Kidney (tissue), 14 donors: Measurements from ENCODE around the gene MST1. TPM values are rescaled to one million over a fixed set of nuclear protein-coding genes. Genes with fewer than 3 reads are reported as not detected.

Source experiments
- DNase-seq, 5 donors: peaks; one replicate each; pipeline ENCODE4 v3.0.0-alpha.2; 2013 to 2020
- FAIRE-seq: peaks from 2 replicates; lab custom pipeline; 2012; peaks lifted over from hg19 to GRCh38; lab: Jason Lieb, UNC
- H3K27ac ChIP-seq, 2 donors: one replicate each; pipeline ENCODE4 v1.7.0; 2013; ENCODE audit warnings: low read depth in 2 of 2, low read length in 2 of 2, inconsistent platforms in 1 of 2
- H3K27me3 ChIP-seq: one replicate; pipeline ENCODE4 v1.7.1; 2013; ENCODE audit warnings: low read length, inconsistent platforms; ENCODE audit not compliant: control insufficient read depth, insufficient read depth
- H3K36me3 ChIP-seq, 3 donors: one replicate each; pipeline versions ENCODE4 v1.7.0 to v1.7.1; 2013; ENCODE audit warnings: low read length in 3 of 3, control low read depth in 1 of 3, inconsistent platforms in 1 of 3; ENCODE audit not compliant: insufficient read depth in 3 of 3, control insufficient read depth in 2 of 3
- H3K4me1 ChIP-seq, 3 donors: one replicate each; pipeline versions ENCODE4 v1.7.0 to v1.7.1; 2013; ENCODE audit warnings: low read length in 3 of 3, inconsistent platforms in 1 of 3, low read depth in 1 of 3; ENCODE audit not compliant: control insufficient read depth in 2 of 3, insufficient read depth in 2 of 3
- H3K4me3 ChIP-seq, 3 donors: one replicate each; pipeline versions ENCODE4 v1.7.0 to v1.8.1; 2013; ENCODE audit warnings: low read length in 3 of 3, control low read depth in 1 of 3, inconsistent platforms in 1 of 3
- H3K9ac ChIP-seq, 3 donors: one replicate each; pipeline versions ENCODE4 v1.7.0 to v1.7.1; 2013; ENCODE audit warnings: low read length in 3 of 3, control low read depth in 1 of 3, inconsistent platforms in 1 of 3
- H3K9me3 ChIP-seq, 3 donors: one replicate each; pipeline versions ENCODE4 v1.7.0 to v1.7.1; 2013; ENCODE audit warnings: low read length in 3 of 3, control low read depth in 1 of 3, inconsistent platforms in 1 of 3; ENCODE audit not compliant: control insufficient read depth in 2 of 3, insufficient read depth in 1 of 3
- intact Hi-C: fragments of 100-400 bp; cut with DNase I; formaldehyde crosslinking; loops from one replicate; pipeline ENCODE4 v1.11.1; 2022
- polyA plus RNA-seq: library from polyadenylated mRNA; stranded (reverse); fragments of 350-450 nt; fragmentation: Illumina TruSeq; extraction: RNeasy Lipid Tissue Mini Kit (QIAGEN cat#74804); gene quantifications from one replicate; pipeline ENCODE4 v1.2.3, GENCODE V29; 2014; ENCODE audit warnings: low read depth, low replicate concordance; ENCODE audit not compliant: insufficient read depth
- total RNA-seq: library from RNA; stranded (reverse); fragmentation: NEBNext Ultra II Directional; extraction: Animal tissue kit (Norgen Biotek cat#: 25700); gene quantifications from one replicate; pipeline ENCODE4 v1.2.1, GENCODE V29; 2021
- TF ChIP-seq, protein P1 (sequence below): IDR thresholded peaks from 3 replicates; pipeline ENCODE4 v1.5.1; 2012; ENCODE audit warnings: mild to moderate bottlenecking, moderate library complexity, borderline replicate concordance; ENCODE audit not compliant: insufficient read depth; ENCODE audit errors: extremely low read depth
- donor health status: control.
- donor health status: control.
- donor health status: control.
- donor health status: control.
- donor health status: control.
- donor health status: DM: yes; HTN: yes; CAD: no.
- donor health status: Normal renal cell carcinoma (clear cell type).

MST1 gene
- total and polyA plus RNA-seq, 2 donors from 2014 or later, result 77.3 to 152 TPM

DNA sequence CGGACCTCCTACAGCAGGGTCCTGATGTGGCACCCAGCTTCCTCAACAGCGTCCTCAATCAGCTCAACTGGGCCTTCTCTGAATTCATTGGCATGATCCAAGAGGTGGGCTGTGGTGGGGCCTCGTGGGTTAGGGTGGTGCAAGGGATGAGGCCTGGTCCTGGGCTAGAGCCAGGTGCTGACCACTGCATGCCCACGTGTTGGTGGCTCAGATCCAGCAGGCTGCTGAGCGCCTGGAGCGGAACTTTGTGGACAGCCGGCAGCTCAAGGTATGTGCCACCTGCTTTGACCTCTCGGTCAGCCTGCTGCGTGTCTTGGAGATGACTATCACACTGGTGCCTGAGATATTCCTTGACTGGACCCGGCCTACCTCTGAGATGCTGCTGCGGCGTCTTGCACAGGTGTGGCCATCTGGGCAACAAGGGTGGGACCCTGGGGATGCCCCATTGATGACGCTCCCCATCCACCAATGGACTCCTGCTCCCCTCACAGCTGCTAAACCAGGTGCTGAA is 26.4 kb upstream of the MST1 start:
- Histone ChIP-seq H3K27ac (no peak overlapping the region), H3K27me3 (no peaks in the 10 kb centered on the region), H3K4me1 (peaks cover 0 to 9% (median 0%) of the 10 kb centered on the region in 3 donors), H3K9ac (no peak overlapping the region), H3K36me3 (peaks cover 0 to 13% (median 0%) of the 10 kb centered on the region in 3 donors), H3K4me3 (no peak overlapping the region), H3K9me3 (no peaks in the 10 kb centered on the region)
- DNase-seq (peak in 2 of 5 donors; percentile 37 to 64), FAIRE-seq (no peak)
- TF ChIP-seq, protein P1, sequence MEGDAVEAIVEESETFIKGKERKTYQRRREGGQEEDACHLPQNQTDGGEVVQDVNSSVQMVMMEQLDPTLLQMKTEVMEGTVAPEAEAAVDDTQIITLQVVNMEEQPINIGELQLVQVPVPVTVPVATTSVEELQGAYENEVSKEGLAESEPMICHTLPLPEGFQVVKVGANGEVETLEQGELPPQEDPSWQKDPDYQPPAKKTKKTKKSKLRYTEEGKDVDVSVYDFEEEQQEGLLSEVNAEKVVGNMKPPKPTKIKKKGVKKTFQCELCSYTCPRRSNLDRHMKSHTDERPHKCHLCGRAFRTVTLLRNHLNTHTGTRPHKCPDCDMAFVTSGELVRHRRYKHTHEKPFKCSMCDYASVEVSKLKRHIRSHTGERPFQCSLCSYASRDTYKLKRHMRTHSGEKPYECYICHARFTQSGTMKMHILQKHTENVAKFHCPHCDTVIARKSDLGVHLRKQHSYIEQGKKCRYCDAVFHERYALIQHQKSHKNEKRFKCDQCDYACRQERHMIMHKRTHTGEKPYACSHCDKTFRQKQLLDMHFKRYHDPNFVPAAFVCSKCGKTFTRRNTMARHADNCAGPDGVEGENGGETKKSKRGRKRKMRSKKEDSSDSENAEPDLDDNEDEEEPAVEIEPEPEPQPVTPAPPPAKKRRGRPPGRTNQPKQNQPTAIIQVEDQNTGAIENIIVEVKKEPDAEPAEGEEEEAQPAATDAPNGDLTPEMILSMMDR, result no peak
- intact Hi-C loops, result no loop called here

DNA sequence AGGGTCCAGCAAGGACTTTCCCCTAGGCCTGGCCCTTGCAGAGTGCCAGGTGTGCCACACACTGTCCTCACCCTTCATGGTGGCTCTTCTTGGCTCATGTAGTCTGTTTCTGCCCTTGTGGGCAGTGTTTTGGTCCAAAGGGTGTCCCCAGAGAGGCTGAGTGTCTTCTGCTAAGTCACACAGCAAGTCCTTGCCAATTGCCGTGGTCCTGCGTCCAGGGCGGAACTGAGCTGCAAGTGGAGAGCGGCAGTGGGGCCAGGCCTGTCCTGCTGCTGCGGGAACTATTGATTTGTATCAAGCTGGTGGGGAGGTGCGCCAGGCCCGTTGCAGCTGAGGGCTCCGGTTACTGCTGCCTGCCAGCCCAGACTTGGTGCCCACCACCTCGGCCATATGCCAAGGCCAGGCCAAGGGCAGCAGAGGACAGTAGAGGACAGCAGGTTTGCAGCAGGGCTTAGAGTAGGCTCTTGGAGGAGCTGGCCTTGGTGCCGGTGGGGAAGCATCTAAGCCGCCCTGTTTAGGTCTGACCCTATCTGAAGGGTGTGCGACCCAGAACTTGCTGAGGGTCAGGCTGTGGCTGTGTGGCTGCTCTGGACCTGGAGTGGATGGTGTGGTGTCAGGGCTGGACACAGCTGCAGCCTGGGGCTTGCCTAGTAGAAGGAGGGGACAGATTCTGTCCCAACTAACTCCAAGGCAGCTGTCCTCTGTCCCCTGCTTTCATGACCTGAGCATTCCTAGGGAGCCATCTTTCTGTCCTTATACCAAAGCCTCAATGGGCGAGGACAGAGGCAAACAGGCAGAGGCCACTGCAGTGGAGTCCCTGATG is 25.7 kb upstream of the MST1 start:
- FAIRE-seq (no peak), DNase-seq (peak in 1 of 5 donors; percentile 59)
- Histone ChIP-seq H3K36me3 (peaks cover 0 to 12% (median 0%) of the 10 kb centered on the region in 3 donors), H3K4me3 (no peak overlapping the region), H3K9me3 (no peaks in the 10 kb centered on the region), H3K27ac (no peak overlapping the region), H3K4me1 (peaks cover 0 to 9% (median 0%) of the 10 kb centered on the region in 3 donors), H3K27me3 (no peaks in the 10 kb centered on the region), H3K9ac (no peak overlapping the region)
- TF ChIP-seq, protein P1, result no peak
- intact Hi-C loops, result no loop called here

DNA sequence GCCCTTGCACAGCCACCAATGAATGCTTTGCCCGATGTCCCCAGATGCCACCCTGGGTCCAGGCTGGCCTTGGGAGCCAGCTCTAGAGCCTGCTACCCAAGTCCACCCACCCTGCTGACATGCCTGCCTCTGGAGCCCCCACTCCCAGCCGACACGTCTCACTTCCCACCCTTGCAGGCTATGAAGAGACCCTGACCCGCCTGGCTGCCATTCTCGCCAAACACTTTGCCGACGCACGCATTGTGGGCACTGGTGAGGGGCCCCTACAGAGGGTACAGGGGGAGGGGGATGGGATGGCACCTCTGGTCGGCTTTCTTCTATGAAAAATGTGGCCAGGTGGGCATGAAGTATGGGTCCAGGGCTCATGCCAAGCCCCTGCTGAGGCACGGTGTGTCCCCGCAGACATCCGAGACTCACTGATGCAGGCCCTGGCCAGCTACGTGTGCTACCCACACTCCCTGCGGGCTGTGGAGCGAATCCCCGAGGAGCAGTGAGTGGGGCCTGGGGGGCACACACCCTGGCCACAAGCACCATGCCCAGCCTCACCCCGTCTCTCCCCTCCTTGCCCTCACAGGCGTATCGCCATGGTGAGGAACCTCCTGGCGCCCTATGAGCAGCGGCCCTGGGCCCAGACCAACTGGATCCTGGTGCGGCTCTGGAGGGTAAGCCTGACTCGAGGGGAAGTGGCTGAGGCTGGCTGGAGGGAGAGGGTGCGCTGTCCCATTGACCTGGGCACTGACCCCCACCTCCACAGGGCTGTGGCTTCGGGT is 24.2 kb upstream of the MST1 start:
- Histone ChIP-seq H3K27me3 (no peaks in the 10 kb centered on the region), H3K27ac (no peak overlapping the region), H3K4me3 (no peak overlapping the region), H3K36me3 (peaks cover 0 to 12% (median 0%) of the 10 kb centered on the region in 3 donors), H3K9ac (no peak overlapping the region), H3K9me3 (no peaks in the 10 kb centered on the region), H3K4me1 (peaks cover 0 to 1% (median 0%) of the 10 kb centered on the region in 3 donors)
- TF ChIP-seq, protein P1, result no peak
- intact Hi-C loops, result no loop called here
- DNase-seq, result peak in 1 of 5 donors; percentile 62
- no peak for FAIRE-seq
